Smooth muscle cell (in vitro differentiated cells): ENCODE data around the gene SMIM44. TPM values are rescaled to one million over a fixed set of nuclear protein-coding genes. Genes with fewer than 3 reads are reported as not detected.
"Not testable (repeated sequence)": the region's sequence is repeated elsewhere in the genome, so short reads cannot be mapped to it uniquely, and the experiment has no call there.

Experiments used
- DNase-seq: peaks from one replicate; lab custom pipeline; 2025; ENCODE audit not compliant: unreplicated experiment; lab: John Stamatoyannopoulos, UW
- H2AFZ ChIP-seq: fragments of 200-600 bp; sonication (generic); 2 replicates; pipeline ENCODE4 v1.6.0; 2016; ENCODE audit warnings: antibody characterized with exemption, low read depth, mild to moderate bottlenecking
- H3F3A ChIP-seq: fragments of 200-600 bp; sonication (generic); 2 replicates; pipeline ENCODE4 v1.6.0; 2017; ENCODE audit warnings: antibody characterized with exemption, low read depth
- H3K27ac ChIP-seq: fragments of 200-600 bp; sonication (generic); 2 replicates; pipeline ENCODE4 v1.5.1; 2016; ENCODE audit warnings: low read depth, mild to moderate bottlenecking
- H3K27me3 ChIP-seq: fragments of 200-600 bp; sonication (generic); 2 replicates; pipeline ENCODE4 v1.6.1; 2016; ENCODE audit warnings: low read depth, mild to moderate bottlenecking
- H3K36me3 ChIP-seq: fragments of 200-600 bp; sonication (generic); 2 replicates; pipeline ENCODE4 v1.5.1; 2016; ENCODE audit warnings: low read depth
- H3K4me1 ChIP-seq: fragments of 200-600 bp; sonication (generic); 2 replicates; pipeline ENCODE4 v1.5.1; 2016; ENCODE audit warnings: low read depth
- H3K4me2 ChIP-seq: fragments of 200-600 bp; sonication (generic); 2 replicates; pipeline ENCODE4 v1.6.0; 2016; ENCODE audit warnings: mild to moderate bottlenecking
- H3K4me3 ChIP-seq: fragments of 200-600 bp; sonication (generic); 2 replicates; pipeline ENCODE4 v1.5.1; 2016; ENCODE audit warnings: mild to moderate bottlenecking
- H3K79me2 ChIP-seq: fragments of 200-600 bp; sonication (generic); 2 replicates; pipeline ENCODE4 v1.6.0; 2016; ENCODE audit warnings: low read depth, mild to moderate bottlenecking
- H3K9ac ChIP-seq: fragments of 200-600 bp; sonication (generic); 2 replicates; pipeline ENCODE4 v1.6.0; 2016; ENCODE audit warnings: low read depth
- H3K9me3 ChIP-seq: fragments of 200-600 bp; sonication (generic); replicated peaks from 2 replicates; pipeline ENCODE4 v1.5.1; 2016; ENCODE audit warnings: low read depth
- H4K20me1 ChIP-seq: fragments of 200-600 bp; sonication (generic); 2 replicates; pipeline ENCODE4 v1.6.0; 2016; ENCODE audit warnings: low read depth
- CTCF ChIP-seq: fragments of 200-600 bp; sonication (generic); IDR thresholded peaks from 2 replicates; pipeline ENCODE4 v1.5.1; 2017; ENCODE audit warnings: borderline replicate concordance, mild to moderate bottlenecking, antibody characterized with exemption; ENCODE audit not compliant: insufficient read depth, poor library complexity, severe bottlenecking
- WGBS: methylation state at CpG from one replicate; pipeline ENCODE4 v1.1.7; 2016; ENCODE audit warnings: low lambda C conversion rate; 5-methylcytosine and 5-hydroxymethylcytosine counted together
- polyA plus RNA-seq: library from polyadenylated mRNA; unstranded; fragments of >200 nt; fragmentation: Nextera tagmentation; extraction: Ambion mirVana; gene quantifications from 2 replicates; pipeline ENCODE4 v1.2.1, GENCODE V29; 2016
- total RNA-seq: library from RNA; depleted of rRNA; stranded (reverse); fragments of >200 nt; gene quantifications from 2 replicates; pipeline ENCODE4 v1.2.3, GENCODE V29; 2014

SMIM44 gene
- total and polyA plus RNA-seq, 2 experiments from 2014 or later: not detected

GRCh38 chr19:3530389-3530788 lies 47.1 kb upstream of the SMIM44 start:
- Histone ChIP-seq H3K9me3 (no peaks in the 10 kb centered on the region), H3K4me1 (no peaks in the 10 kb centered on the region), H4K20me1 (peaks cover 28% of the 10 kb centered on the region), H3K36me3 (no peaks in the 10 kb centered on the region), H3K27me3 (no peaks in the 10 kb centered on the region), H3K4me2 (no peak overlapping the region), H2AFZ (no peak overlapping the region), H3K27ac (no peak overlapping the region), H3K79me2 (no peaks in the 10 kb centered on the region), H3F3A (no peaks in the 10 kb centered on the region), H3K9ac (no peak overlapping the region), H3K4me3 (no peak overlapping the region)
- TF ChIP-seq CTCF: no peak
- DNase-seq: no peak
- WGBS: 96% methylated on average over 10 of the region's 12 CpGs

- H2AFZ ChIP-seq, H3K4me1 ChIP-seq, H3K9me3 ChIP-seq, H3K79me2 ChIP-seq, H3K4me3 ChIP-seq, H3F3A ChIP-seq, H3K36me3 ChIP-seq, DNase-seq, H3K4me2 ChIP-seq, H3K9ac ChIP-seq, H3K27ac ChIP-seq, H3K27me3 ChIP-seq: not testable (repeated sequence)
- 100% methylated on average over 6 of the region's 7 CpGs for WGBS
- H4K20me1 ChIP-seq: peaks cover 38% of the 10 kb centered on the region
Measured at GRCh38 chr19:3529299-3529698, 46.1 kb upstream of the SMIM44 start.

- Histone ChIP-seq H3K9ac (no peak overlapping the region), H3K27ac (no peak overlapping the region), H2AFZ (no peak overlapping the region), H3K79me2 (no peaks in the 10 kb centered on the region), H3K9me3 (no peaks in the 10 kb centered on the region), H4K20me1 (peaks cover 44% of the 10 kb centered on the region), H3K27me3 (no peaks in the 10 kb centered on the region), H3F3A (no peaks in the 10 kb centered on the region), H3K4me3 (no peak overlapping the region), H3K4me2 (no peak overlapping the region), H3K36me3 (no peaks in the 10 kb centered on the region), H3K4me1 (no peaks in the 10 kb centered on the region)
- DNase-seq: no peak
- WGBS: over 99% methylated on average over 17 of the region's 20 CpGs
- no peak for TF ChIP-seq CTCF
Measured at GRCh38 chr19:3528539-3529211, 45.4 kb upstream of the SMIM44 start.

GRCh38 chr19:3528080-3528479 lies 44.8 kb upstream of the SMIM44 start:
- Histone ChIP-seq H3K4me2 (no peak overlapping the region), H3K9me3 (no peaks in the 10 kb centered on the region), H3K79me2 (no peaks in the 10 kb centered on the region), H3K27me3 (no peaks in the 10 kb centered on the region), H4K20me1 (peaks cover 50% of the 10 kb centered on the region), H3F3A (no peaks in the 10 kb centered on the region), H3K27ac (no peak overlapping the region), H3K4me3 (no peak overlapping the region), H3K36me3 (no peaks in the 10 kb centered on the region), H3K9ac (no peak overlapping the region), H3K4me1 (no peaks in the 10 kb centered on the region), H2AFZ (no peak overlapping the region)
- no peak for DNase-seq
- TF ChIP-seq CTCF: no peak
- 95% methylated on average over 14 of the region's 14 CpGs for WGBS
